Thyroid gland (tissue), 4 donors: ENCODE results near the gene IRX1. TPM values are rescaled to one million over a fixed set of nuclear protein-coding genes. Genes with fewer than 3 reads are reported as not detected.

ENCODE experiments used
- DNase-seq, 2 donors: peaks; one replicate each; pipeline ENCODE4 v3.0.0-alpha.2; 2019
- H3K27ac ChIP-seq, 3 donors: fragments of 200-600 bp; sonication (generic); 1 replicate in 2 of 3; 2 replicates in 1 of 3; pipeline ENCODE4 v1.5.1; 2016 to 2019; ENCODE audit warnings: mild to moderate bottlenecking in 1 of 3, moderate library complexity in 1 of 3
- H3K27me3 ChIP-seq: fragments of 200-600 bp; sonication (generic); one replicate; pipeline ENCODE4 v1.5.1; 2019
- H3K36me3 ChIP-seq, 2 donors: fragments of 200-600 bp; sonication (generic); one replicate each; pipeline ENCODE4 v1.5.1; 2016 to 2019
- H3K4me1 ChIP-seq, 2 donors: fragments of 200-600 bp; sonication (generic); one replicate each; pipeline ENCODE4 v1.5.1; 2017 to 2019
- H3K4me3 ChIP-seq, 3 donors: fragments of 200-600 bp; sonication (generic); replicated peaks in 1 of 3; 1 replicate in 2 of 3; 2 replicates in 1 of 3; pipeline ENCODE4 v1.5.1; 2016; ENCODE audit warnings: mild to moderate bottlenecking in 1 of 3
- H3K9me3 ChIP-seq: fragments of 200-600 bp; sonication (generic); one replicate; pipeline ENCODE4 v1.5.1; 2017
- CTCF ChIP-seq, 6 experiments: fragments of 200-600 bp in 3 of 6; fragments of 450-650 bp in 3 of 6; sonication (generic) in 3 of 6; IDR thresholded peaks; one replicate each; pipeline ENCODE4 v1.5.1; 2016 to 2019; ENCODE audit warnings: antibody characterized with exemption in 6 of 6, mild to moderate bottlenecking in 2 of 6, inconsistent platforms in 1 of 6, moderate library complexity in 1 of 6
- POLR2A ChIP-seq, 2 donors: fragments of 450-650 bp; IDR thresholded peaks; one replicate each; pipeline ENCODE4 v1.6.1; 2017; ENCODE audit warnings: antibody characterized with exemption in 2 of 2, mild to moderate bottlenecking in 2 of 2, moderate library complexity in 1 of 2
- WGBS, 2 donors: methylation state at CpG; one replicate each; pipeline ENCODE4 v1.1.5; 2017; 5-methylcytosine and 5-hydroxymethylcytosine counted together
- intact Hi-C: fragments of 100-400 bp; cut with DNase I; formaldehyde crosslinking; loops from one replicate; pipeline ENCODE4 v1.15.1; 2023
- total RNA-seq, 4 donors: library from RNA; depleted of rRNA; stranded (reverse); fragments of >200 nt; gene quantifications; one replicate each; pipeline ENCODE4 v1.2.3, GENCODE V29; 2016

Gene IRX1
- total RNA-seq, 4 donors from 2014 or later, result 0.38 to 1.6 (median 0.79) TPM

- H3K27me3 ChIP-seq, result no peaks in the 10 kb centered on the region
- no peak overlapping the region for H3K4me3 ChIP-seq
- DNase-seq, result no peak
- no peak overlapping the region for H3K27ac ChIP-seq
- no peaks in the 10 kb centered on the region for H3K36me3 ChIP-seq
- TF ChIP-seq CTCF (IDR thresholded peaks at IDR 0.05) (no peak), POLR2A (IDR thresholded peaks at IDR 0.05) (no peak)
- intact Hi-C loops, result no loop called here
- H3K4me1 ChIP-seq, result no peaks in the 10 kb centered on the region
- WGBS, 2 donors, result 58 to 64% methylated on average over 5 of the region's 5 CpGs
- no peaks in the 10 kb centered on the region for H3K9me3 ChIP-seq
These were observed 10.7 kb upstream of the IRX1 start for GRCh38 chr5:3584724-3585531.

- DNase-seq, result no peak
- 4 to 7% methylated on average over 35 to 39 of the region's 51 CpGs for WGBS, 2 donors
- H3K9me3 ChIP-seq, result no peaks in the 10 kb centered on the region
- intact Hi-C loops, result no loop called here
- H3K4me3 ChIP-seq, result no peak overlapping the region
- no peaks in the 10 kb centered on the region for H3K36me3 ChIP-seq
- TF ChIP-seq CTCF (IDR thresholded peaks at IDR 0.05) (no peak), POLR2A (IDR thresholded peaks at IDR 0.05) (no peak)
- peaks cover 6 to 16% of the 10 kb centered on the region in 2 donors for H3K4me1 ChIP-seq
- no peak overlapping the region for H3K27ac ChIP-seq
- H3K27me3 ChIP-seq, result peaks cover 27% of the 10 kb centered on the region
These were observed 5.3 kb upstream of the IRX1 start for GRCh38 chr5:3590161-3590966.

GRCh38 chr5:3590967-3591900 is 4.4 kb upstream of the IRX1 start:
- H3K36me3 ChIP-seq, result no peaks in the 10 kb centered on the region
- WGBS, 2 donors, result 4% methylated on average over 18 to 26 of the region's 79 CpGs
- no peak for DNase-seq
- no peak for TF ChIP-seq CTCF (IDR thresholded peaks at IDR 0.05)
- no peak for TF ChIP-seq POLR2A (IDR thresholded peaks at IDR 0.05)
- no peak overlapping the region for H3K4me3 ChIP-seq
- no peak overlapping the region for H3K27ac ChIP-seq
- H3K4me1 ChIP-seq, result peaks cover 6 to 21% of the 10 kb centered on the region in 2 donors
- H3K27me3 ChIP-seq, result peaks cover 28% of the 10 kb centered on the region
- H3K9me3 ChIP-seq, result no peaks in the 10 kb centered on the region
- intact Hi-C loops, result no loop called here

- intact Hi-C loops, result no loop called here
- no peak overlapping the region for H3K27ac ChIP-seq
- no peak overlapping the region for H3K4me3 ChIP-seq
- H3K9me3 ChIP-seq, result no peaks in the 10 kb centered on the region
- DNase-seq, result no peak
- 10 to 21% methylated on average over 2 to 4 of the region's 22 CpGs for WGBS, 2 donors
- H3K36me3 ChIP-seq, result no peaks in the 10 kb centered on the region
- TF ChIP-seq CTCF (IDR thresholded peaks at IDR 0.05) (no peak), POLR2A (IDR thresholded peaks at IDR 0.05) (no peak)
- H3K27me3 ChIP-seq, result peaks cover 39% of the 10 kb centered on the region
- peaks cover 6 to 25% of the 10 kb centered on the region in 2 donors for H3K4me1 ChIP-seq
These were observed 3.3 kb upstream of the IRX1 start for GRCh38 chr5:3592298-3592697.
